Activated T-cell treated with anti-CD3 and anti-CD28 coated beads, Interleukin-2, amount 50 U/mL, for 24 hours (primary cell): ENCODE data around the gene COG2.

ENCODE experiments used
- DNase-seq: peaks from one replicate; pipeline ENCODE4 v3.0.0-alpha.2; 2020
- H3K27ac Mint-ChIP-seq: 2 replicates; pipeline ENCODE4 v1.8.0; 2020; ENCODE audit warnings: mild to moderate bottlenecking, mixed read lengths
- H3K27me3 Mint-ChIP-seq: 2 replicates; pipeline ENCODE4 v1.8.0; 2020; ENCODE audit warnings: mixed read lengths
- H3K36me3 Mint-ChIP-seq: 2 replicates; pipeline ENCODE4 v1.8.0; 2020; ENCODE audit warnings: low read depth, mixed read lengths
- H3K4me1 Mint-ChIP-seq: 2 replicates; pipeline ENCODE4 v1.8.0; 2020; ENCODE audit warnings: low read depth, mixed read lengths
- H3K4me3 Mint-ChIP-seq: 2 replicates; pipeline ENCODE4 v1.8.0; 2020; ENCODE audit warnings: mild to moderate bottlenecking, moderate library complexity, mixed read lengths
- H3K9me3 Mint-ChIP-seq: 2 replicates; pipeline ENCODE4 v1.8.0; 2020; ENCODE audit warnings: mixed read lengths

COG2 gene

DNA sequence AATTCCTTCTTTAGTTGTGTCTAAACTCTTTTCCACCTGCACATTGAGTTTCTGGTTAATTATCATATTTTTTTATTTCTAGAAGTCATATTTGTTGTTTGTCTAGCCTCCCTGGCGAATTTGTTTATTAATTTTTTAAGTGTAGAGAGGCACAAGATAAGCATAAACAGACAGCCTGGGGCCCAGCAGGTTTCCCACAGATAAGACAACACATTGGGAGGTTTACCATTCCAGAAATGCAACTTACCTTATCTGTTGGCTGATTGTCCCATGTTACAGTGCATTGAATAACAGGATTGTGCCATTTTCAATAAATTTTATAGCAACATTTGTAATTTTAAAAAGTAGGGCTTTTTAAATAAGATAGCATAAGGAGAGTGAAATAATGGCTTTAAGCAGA is 34.9 kb downstream of the COG2 start:
- Mint-ChIP-seq H3K9me3 (no peaks in the 10 kb centered on the region), H3K4me3 (no peak overlapping the region), H3K36me3 (peaks cover 93% of the 10 kb centered on the region), H3K27ac (no peak overlapping the region), H3K27me3 (no peaks in the 10 kb centered on the region), H3K4me1 (peaks cover 8% of the 10 kb centered on the region)
- DNase-seq = no peak

DNA sequence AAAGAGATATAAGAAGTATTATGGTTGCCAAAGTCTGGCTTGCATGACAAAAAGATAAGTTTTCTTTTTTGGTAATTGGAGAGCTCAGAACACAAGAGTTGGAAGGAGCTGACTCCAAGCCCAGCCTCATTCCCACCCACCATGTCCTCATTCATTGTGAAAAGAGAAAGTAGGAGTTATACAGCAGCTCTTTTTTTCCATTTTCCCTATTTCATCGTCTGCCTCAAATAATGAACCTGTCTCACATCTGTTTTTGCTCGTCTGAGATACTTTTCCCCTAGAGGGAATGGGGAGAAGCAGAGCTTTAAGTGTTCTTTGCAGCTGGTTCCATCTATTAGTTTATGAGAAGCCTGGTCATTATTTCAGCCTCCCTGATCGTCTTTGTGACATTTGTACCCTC is 36.9 kb downstream of the COG2 start:
- Mint-ChIP-seq H3K36me3 (peaks cover 93% of the 10 kb centered on the region), H3K27ac (no peak overlapping the region), H3K4me3 (no peak overlapping the region), H3K9me3 (no peaks in the 10 kb centered on the region), H3K4me1 (peaks cover 10% of the 10 kb centered on the region), H3K27me3 (no peaks in the 10 kb centered on the region)
- no peak for DNase-seq

DNA sequence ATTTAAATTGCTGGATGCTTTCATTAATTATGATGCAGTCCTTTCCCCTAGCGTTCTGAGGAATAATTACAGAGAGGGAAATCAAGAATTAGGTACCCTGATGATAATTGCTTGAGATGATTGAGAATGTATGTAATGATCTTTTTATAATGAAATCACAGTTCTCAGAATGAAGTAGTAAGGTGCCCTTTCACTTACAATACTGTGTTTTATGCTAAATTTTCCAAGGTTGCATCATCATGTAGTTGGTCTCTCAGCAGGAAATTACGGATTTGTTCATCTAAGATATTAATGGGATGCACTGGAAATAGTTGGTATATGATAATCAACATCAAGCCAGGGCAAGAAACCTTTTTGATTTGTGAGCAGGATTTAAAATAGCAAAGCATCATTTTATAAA is 37.5 kb downstream of the COG2 start:
- no peak for DNase-seq
- H3K27me3 Mint-ChIP-seq = no peaks in the 10 kb centered on the region
- H3K9me3 Mint-ChIP-seq = no peaks in the 10 kb centered on the region
- H3K36me3 Mint-ChIP-seq = peaks cover 93% of the 10 kb centered on the region
- H3K4me3 Mint-ChIP-seq = no peak overlapping the region
- peaks cover 10% of the 10 kb centered on the region for H3K4me1 Mint-ChIP-seq
- no peak overlapping the region for H3K27ac Mint-ChIP-seq

DNA sequence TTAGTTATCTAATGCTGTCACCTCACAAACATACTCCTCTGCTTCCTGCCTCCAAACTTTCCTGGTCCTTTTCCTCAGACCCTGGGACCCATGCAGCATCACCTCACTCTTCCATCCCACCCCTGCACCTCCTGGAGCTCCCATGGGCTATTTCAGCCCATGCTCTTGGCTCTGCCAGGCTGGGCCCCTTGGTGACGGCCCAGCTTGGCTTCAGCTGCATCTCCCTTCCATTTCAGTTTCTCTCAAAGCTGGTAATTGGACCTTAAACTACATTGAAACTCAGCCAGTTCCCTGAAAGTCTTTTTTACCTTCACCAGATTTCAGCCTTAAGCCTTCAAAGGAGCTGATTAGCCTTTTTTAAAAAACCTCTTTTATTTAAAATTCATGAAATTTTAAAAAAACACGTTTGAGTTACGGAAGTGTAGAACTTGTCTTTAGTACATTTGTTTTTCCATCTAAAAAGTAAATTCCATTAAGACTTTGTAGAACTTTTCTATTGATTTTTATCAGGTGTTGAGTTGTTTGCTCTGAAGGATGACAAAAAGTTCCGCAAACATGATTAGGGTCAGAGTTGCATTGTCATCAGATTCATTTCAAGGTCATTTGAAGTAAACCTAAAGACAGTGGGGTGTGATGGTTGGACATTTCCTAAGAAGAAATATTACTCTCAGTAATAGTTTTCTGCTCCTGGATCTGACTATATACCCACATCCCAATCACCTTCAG is 38.2 kb downstream of the COG2 start:
- Mint-ChIP-seq H3K36me3 (peaks cover 96% of the 10 kb centered on the region), H3K4me1 (peaks cover 10% of the 10 kb centered on the region), H3K27ac (peak overlapping the region; percentile 68), H3K27me3 (no peaks in the 10 kb centered on the region), H3K4me3 (no peak overlapping the region), H3K9me3 (no peaks in the 10 kb centered on the region)
- no peak for DNase-seq

DNA sequence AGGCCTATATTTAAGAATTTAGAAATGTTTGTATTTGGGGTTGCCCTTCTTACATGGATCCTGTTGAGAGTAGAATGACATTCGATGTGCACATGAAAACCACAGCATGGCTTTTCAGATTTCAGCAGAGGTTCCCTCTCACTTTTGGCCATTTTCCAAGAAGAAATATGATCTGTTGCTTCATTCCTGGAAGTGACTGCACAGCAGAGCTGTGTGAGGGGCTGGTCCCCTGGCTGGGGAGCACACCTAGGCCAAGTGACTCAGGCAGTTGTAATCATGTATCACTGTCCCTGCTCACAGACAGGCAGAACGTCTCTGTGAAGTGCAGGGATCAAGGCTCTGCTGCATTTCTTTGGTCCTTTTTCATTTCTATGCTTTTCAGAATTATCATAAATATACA is 39.3 kb downstream of the COG2 start:
- peaks cover 10% of the 10 kb centered on the region for H3K4me1 Mint-ChIP-seq
- H3K27ac Mint-ChIP-seq = peak overlapping the region; percentile 57
- H3K27me3 Mint-ChIP-seq = no peaks in the 10 kb centered on the region
- DNase-seq = no peak
- H3K36me3 Mint-ChIP-seq = peaks cover 97% of the 10 kb centered on the region
- no peaks in the 10 kb centered on the region for H3K9me3 Mint-ChIP-seq
- no peak overlapping the region for H3K4me3 Mint-ChIP-seq

DNA sequence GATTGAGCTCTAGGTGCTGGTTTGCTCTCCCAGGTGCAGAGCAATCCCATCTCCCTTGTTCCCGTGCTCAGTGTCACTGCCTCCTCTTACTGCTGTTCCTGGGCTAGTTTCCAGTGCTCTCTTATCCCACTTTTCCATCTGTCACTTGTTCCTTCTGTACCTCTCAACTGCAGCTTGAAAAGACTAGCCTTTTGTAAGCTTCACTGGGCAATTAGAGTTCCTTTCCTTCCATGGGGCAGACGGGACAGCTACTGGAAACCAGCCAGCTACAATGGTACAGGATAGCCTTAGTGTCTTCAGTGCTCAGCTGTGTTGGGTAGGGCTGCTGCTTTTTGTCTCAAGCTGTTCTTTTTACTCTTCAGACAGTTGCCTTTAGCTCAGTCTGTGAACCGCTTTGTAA is 40.0 kb downstream of the COG2 start:
- no peaks in the 10 kb centered on the region for H3K9me3 Mint-ChIP-seq
- no peaks in the 10 kb centered on the region for H3K27me3 Mint-ChIP-seq
- DNase-seq = no peak
- H3K4me3 Mint-ChIP-seq = no peak overlapping the region
- H3K4me1 Mint-ChIP-seq = peaks cover 10% of the 10 kb centered on the region
- peaks cover 98% of the 10 kb centered on the region for H3K36me3 Mint-ChIP-seq
- peak overlapping the region; percentile 12 for H3K27ac Mint-ChIP-seq

DNA sequence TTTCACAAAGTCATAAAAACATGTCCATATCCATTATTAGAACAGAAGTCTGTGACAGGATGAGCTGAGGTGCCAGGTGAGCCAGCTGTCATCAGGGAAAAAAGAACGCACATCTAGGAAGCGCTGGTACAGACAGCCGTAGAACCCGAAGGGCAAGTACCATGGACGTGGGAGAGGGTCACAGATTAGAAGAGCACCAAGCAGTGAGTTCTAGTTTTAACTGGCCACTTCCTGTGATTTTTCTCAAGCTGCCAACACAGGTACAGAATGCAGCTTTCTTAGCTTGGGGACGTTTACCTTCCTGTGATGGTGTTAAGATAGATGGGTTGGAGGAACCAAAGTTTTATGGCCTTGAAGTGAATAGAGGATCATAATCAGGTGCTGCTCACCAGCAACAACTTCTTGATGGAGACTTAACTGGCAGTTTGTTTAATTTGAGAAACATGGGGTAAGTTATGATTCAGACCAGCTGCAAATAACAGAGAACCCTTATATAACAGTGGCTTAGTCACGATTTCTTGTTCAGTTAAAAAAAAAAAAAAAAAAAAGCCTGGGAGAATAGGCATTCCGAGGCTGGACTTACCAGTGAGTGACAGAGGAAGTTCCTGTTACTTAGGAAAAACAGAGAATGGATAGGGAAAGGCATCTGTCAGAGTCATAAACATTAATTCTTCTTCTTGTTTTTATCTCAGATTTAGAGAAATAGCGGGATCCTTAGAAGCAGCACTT is 40.8 kb downstream of the COG2 start:
- Mint-ChIP-seq H3K9me3 (no peaks in the 10 kb centered on the region), H3K27ac (no peak overlapping the region), H3K27me3 (no peaks in the 10 kb centered on the region), H3K4me1 (peaks cover 10% of the 10 kb centered on the region), H3K4me3 (no peak overlapping the region), H3K36me3 (peaks cover 98% of the 10 kb centered on the region)
- DNase-seq = no peak

DNA sequence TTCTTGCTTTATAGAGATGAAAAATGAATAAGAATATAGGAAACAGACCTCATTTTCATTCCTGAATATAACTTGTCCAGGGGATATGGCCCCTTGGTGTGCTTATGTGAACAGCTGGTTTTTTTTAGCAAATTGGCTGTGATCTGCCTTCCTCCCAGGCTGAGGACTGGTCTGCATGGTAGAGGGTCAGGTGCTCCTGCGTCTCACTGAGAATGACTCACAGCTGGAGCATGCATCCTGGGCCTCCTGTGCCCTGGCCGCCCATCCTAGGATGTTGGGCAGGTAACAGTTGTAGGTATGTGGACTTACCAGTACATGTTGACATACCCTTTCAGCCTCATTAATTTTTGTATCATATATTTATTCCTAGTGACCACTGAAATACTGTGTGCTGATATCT is 41.9 kb downstream of the COG2 start:
- no peak for DNase-seq
- peaks cover 95% of the 10 kb centered on the region for H3K36me3 Mint-ChIP-seq
- no peak overlapping the region for H3K27ac Mint-ChIP-seq
- H3K27me3 Mint-ChIP-seq = no peaks in the 10 kb centered on the region
- no peak overlapping the region for H3K4me3 Mint-ChIP-seq
- peaks cover 10% of the 10 kb centered on the region for H3K4me1 Mint-ChIP-seq
- no peaks in the 10 kb centered on the region for H3K9me3 Mint-ChIP-seq

DNA sequence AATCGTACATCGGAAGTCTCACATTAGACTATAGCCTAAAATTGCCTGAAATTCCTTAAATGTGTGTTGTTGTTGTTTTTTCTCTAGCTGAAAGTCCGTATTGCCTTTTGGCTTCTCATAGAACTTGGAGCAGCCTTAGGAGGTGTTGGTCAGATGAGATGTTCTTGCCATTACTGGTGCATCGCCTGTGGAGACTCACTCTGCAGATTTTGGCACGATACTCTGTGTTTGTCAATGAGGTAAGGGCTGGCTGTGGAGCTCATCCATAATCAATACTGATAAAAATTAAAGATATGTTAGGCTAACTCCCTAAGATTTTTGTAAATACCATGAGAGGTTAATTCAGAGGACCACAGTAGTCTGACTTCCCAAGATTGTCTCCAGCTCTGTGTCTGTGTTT is 42.7 kb downstream of the COG2 start:
- Mint-ChIP-seq H3K4me1 (peaks cover 10% of the 10 kb centered on the region), H3K36me3 (peaks cover 95% of the 10 kb centered on the region), H3K4me3 (no peak overlapping the region), H3K9me3 (no peaks in the 10 kb centered on the region), H3K27me3 (no peaks in the 10 kb centered on the region), H3K27ac (no peak overlapping the region)
- DNase-seq = no peak

DNA sequence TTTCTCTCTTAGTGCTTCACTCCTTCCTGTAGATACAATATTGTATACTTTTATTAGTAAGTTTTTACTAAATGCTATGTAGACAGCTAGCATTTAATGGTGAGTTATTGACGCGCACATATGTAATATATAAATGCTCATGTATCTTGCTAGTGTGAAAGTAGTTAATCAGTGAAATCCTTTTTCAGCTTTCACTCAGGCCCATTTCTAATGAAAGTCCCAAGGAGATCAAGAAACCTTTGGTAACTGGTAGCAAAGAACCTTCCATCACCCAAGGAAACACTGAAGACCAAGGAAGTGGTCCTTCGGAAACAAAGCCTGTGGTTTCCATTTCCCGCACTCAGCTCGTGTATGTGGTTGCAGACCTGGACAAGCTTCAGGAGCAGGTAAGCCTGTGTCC is 44.5 kb downstream of the COG2 start:
- DNase-seq = no peak
- Mint-ChIP-seq H3K27ac (no peak overlapping the region), H3K36me3 (peaks cover 91% of the 10 kb centered on the region), H3K27me3 (no peaks in the 10 kb centered on the region), H3K4me3 (no peak overlapping the region), H3K4me1 (peaks cover 6% of the 10 kb centered on the region), H3K9me3 (no peaks in the 10 kb centered on the region)

DNA sequence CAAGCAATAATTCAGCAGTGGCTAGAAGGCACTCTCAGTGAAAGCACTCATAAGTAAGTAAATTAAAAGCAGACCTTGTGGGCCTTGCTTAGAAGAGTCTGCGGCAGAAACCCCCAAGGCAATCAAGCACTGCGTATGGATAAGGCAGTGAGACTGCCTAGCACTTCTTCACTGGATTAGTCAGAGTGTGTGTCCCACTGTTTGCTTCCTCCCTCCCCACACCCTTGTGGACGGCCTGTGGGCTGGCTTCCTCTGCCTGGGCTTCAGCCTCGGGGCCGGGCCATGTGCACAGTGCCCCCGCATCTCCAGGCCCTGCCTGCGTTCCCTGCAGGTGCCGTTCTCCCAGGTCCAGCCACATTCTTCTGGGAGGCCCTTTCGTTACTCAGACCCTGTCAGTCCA is 47.8 kb downstream of the COG2 start:
- Mint-ChIP-seq H3K36me3 (peaks cover 85% of the 10 kb centered on the region), H3K9me3 (no peaks in the 10 kb centered on the region), H3K27ac (no peak overlapping the region)

DNA sequence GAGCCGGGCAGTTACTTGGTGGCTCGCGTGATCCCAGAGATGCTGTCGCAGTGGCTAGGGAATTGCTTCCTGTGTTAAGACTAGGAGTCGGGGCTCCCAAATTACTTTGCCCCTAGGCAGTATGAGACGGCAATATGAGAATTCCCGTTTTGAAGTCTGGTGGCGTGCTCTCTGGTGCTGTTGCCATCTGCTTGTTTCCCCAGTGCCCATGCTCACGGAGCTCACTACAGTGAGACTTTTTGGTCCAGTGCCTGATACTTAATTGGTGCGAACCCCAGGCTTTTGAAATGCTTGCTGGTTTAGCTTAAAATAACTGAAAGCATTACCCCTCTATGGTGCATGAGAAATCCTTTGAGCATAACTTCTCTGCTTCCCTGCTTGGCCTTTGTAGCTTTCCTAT is 49.3 kb downstream of the COG2 start:
- no peaks in the 10 kb centered on the region for H3K27me3 Mint-ChIP-seq
- H3K9me3 Mint-ChIP-seq = no peaks in the 10 kb centered on the region
- H3K4me3 Mint-ChIP-seq = no peak overlapping the region
- DNase-seq = no peak
- no peak overlapping the region for H3K27ac Mint-ChIP-seq
- peaks cover 73% of the 10 kb centered on the region for H3K36me3 Mint-ChIP-seq
- no peaks in the 10 kb centered on the region for H3K4me1 Mint-ChIP-seq

More for the DNA sequence above, 47.8 kb downstream of the COG2 start:
- H3K27me3 Mint-ChIP-seq = no peaks in the 10 kb centered on the region
- no peak for DNase-seq
- H3K4me3 Mint-ChIP-seq = no peak overlapping the region
- no peaks in the 10 kb centered on the region for H3K4me1 Mint-ChIP-seq

DNA sequence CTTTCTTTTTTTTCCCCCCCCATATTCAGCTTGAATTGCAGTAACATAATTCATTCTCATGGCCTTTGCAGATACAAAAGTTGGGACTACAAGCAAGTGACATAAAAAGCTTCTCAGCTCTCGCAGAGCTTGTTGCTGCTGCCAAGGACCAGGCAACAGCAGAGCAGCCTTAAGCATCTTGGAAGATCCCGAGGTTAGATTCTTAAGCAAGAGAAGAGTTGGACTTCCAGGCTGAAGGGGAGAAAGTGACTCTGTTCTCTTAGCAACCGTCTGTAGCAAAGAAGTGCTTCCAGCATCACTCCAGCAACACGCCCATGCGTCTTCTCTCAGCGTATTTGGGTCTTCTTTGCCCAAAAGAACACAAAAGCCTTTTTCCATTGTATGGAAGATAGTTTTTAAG is 50.9 kb downstream of the COG2 start:
- no peak overlapping the region for H3K27ac Mint-ChIP-seq
- no peaks in the 10 kb centered on the region for H3K4me1 Mint-ChIP-seq
- no peak for DNase-seq
- no peaks in the 10 kb centered on the region for H3K27me3 Mint-ChIP-seq
- no peaks in the 10 kb centered on the region for H3K9me3 Mint-ChIP-seq
- H3K4me3 Mint-ChIP-seq = no peak overlapping the region
- peaks cover 57% of the 10 kb centered on the region for H3K36me3 Mint-ChIP-seq

DNA sequence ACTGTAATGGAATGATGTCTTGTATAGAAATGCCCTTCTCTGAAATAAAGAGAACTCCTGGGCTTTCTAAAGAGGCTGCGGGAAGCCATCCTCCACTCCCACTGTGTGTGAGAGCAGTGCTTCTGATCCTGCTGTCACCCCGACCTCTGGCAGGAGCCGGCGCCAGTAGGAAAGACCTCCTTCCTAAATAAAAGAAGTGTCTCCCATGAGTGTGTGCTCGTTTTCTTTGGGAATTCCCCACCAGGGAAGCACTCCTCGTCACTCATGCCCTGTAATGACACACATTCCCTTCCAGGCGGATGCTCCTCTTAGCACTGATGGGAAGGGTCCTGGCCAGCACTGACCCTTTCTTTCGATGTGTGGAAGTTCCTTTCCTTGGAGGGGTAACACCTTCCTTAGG is 51.5 kb downstream of the COG2 start:
- Mint-ChIP-seq H3K36me3 (peaks cover 52% of the 10 kb centered on the region), H3K4me3 (no peak overlapping the region), H3K4me1 (no peaks in the 10 kb centered on the region), H3K27ac (no peak overlapping the region), H3K9me3 (no peaks in the 10 kb centered on the region), H3K27me3 (no peaks in the 10 kb centered on the region)
- DNase-seq = no peak

DNA sequence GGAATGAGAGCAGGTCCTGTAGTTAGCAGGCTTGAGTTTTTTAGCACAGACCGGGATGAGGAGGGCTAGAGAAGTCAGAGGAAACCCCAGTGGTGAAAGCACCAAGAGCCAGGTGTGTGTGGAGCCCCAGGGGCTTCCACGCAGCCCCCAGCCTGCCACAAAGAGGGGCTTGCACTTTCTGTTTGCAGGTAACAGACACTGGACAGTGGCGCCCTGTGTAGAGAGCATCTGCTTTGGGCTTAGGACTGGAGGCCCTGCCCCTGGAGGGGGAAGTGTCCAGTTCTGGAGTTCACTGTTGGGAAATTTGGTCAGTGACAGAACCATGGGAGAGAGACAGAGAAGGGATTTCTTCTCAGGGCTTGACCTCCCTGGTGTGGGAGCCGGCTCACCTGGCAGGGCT is 52.2 kb downstream of the COG2 start:
- Mint-ChIP-seq H3K27ac (no peak overlapping the region), H3K4me1 (no peaks in the 10 kb centered on the region), H3K27me3 (no peaks in the 10 kb centered on the region), H3K4me3 (no peak overlapping the region), H3K9me3 (no peaks in the 10 kb centered on the region), H3K36me3 (peaks cover 47% of the 10 kb centered on the region)
- no peak for DNase-seq
